ENCODE results near the gene ACOX1.

ACOX1 gene

DNA sequence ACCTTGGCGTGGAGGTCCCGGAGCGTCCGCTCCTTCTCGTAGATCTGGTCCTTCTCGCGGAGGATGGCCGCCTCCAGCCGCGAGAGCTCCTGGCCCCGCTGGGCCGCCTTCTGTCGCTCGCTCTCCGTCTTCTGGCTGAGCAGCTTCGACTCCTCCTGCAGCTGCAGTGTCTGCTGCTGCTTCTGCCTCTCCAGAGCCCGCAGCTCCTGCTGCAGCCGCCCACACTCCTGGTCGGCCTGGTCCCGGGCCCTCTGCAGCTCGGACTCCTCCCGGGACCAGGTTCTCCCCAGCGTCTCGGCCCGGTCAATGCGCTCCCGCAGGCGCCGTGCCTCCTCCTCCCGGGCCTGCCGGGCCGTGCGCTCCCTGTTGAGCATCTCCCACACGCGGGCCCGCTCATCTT is 29.2 kb upstream of the ACOX1 start:
- DNase-seq, result no peak

GRCh38 chr17:76007850-76008165 is 28.8 kb upstream of the ACOX1 start:
- no peak for DNase-seq

- no peak for DNase-seq
These were observed 28.3 kb upstream of the ACOX1 start for GRCh38 chr17:76007131-76007849.

DNA sequence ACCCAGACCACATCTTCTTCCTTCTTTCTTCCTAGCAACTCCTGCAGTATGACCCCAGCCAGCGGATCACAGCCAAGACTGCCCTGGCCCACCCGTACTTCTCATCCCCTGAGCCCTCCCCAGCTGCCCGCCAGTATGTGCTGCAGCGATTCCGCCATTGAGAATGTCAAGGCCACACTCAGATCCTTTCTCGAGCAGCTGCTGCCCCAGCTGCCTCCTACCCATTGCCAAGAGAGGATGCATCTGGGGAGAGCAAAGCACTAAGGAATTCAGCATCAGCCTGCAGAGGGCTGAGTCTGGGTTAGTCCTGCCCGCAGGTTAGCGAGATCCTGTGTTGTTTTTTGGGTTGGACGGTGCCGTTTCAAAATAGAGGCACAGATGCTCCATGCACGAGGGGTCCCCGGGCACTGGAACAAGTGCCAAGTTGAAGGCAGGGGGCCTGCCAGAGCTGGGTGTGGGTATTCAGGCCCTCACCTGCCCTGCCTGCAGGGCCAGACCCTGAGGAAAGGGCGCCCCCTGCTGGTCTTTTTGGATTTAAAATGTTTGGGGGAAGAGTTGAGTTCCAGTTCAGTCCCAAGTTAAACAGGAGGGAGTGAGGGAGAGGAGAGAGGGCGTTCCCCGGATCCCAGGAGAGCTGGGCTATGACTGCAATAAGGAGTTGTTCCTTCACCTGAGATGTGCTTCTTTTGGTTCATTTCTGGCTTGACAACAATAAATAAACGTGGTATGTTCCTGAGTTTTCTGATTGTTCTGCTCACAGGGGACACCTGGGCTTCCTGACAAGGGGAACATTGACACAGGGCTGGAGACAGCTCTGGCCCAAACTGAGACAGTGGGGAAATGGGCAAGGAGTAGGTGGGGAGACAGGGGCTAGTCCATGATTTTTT is 26.5 kb upstream of the ACOX1 start:
- peak; percentile 79 for DNase-seq

DNA sequence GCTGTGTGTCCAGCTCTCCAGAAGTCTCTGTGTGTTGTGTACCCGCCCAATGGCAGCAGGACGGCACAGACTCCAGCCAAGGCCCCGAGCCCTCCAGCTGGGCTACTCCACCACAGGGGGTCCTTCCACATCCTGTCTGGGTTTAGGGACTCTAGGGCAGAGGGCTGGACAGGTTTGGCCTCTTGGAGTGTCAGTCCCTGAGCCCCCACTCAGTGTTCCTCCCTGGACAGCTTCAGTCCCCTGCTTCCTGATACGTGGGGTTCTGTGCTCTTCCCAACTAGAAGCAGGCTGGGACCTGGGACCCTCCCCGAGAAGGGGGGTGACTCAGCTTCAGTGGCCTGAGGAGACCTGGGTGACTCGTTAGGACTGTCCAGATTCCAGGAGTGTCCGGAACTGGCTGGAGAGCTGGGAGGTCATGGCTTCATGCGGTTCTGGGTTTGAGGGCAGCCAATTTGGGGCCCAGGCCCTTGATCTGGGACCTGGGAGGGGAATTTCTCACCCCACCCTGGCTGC is 25.8 kb upstream of the ACOX1 start:
- no peak for DNase-seq

GRCh38 chr17:76003915-76004314 is 24.9 kb upstream of the ACOX1 start:
- DNase-seq, result no peak

DNA sequence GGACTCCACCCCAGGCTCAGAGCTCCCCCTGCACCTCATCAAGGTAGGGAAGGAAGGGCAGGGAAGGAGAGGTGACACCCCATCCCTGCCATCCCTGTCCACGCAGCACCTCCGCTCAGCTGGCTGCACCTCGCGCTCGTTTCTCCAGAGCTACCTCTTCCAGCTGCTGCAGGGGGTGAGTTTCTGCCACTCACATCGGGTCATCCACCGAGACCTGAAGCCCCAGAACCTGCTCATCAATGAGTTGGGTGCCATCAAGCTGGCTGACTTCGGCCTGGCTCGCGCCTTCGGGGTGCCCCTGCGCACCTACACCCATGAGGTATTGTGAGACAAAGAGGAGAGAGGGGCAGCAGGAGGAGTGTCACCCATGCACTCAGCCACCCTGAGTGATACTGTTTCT is 23.1 kb upstream of the ACOX1 start:
- DNase-seq, result no peak

GRCh38 chr17:76000755-76001521 is 22.0 kb upstream of the ACOX1 start, which contains the start of gene CDK3:
TSS of gene CDK3 (plus strand) at chr17:76000855. CDS start at chr17:76001426, 571 bp downstream.
- DNase-seq, result no peak

- DNase-seq, result peak; percentile 68
These were observed 21.2 kb upstream of the ACOX1 start for GRCh38 chr17:76000016-76000754.

DNA sequence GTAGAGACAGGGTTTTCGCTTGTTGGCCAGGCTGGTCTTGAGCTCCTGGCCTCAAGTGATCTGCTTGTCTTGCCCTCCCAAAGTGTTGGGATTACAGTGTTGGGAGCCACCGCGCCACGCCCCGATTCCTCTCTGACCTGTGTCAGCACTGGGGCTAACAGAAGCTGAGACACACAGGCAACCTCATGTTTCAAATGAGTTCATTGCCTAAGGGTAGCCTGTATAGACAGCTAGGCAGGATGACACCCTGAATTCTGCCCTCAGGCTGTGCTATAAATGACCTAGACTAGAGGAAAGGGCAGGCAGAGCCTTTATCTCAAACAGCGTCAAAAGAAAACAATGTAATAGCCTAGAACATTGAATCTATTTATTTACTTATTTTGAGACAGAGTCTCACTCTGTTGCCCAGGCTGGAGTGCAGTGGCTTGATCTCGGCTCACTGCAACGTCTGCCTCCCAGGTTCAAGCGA is 19.4 kb upstream of the ACOX1 start:
- no peak for DNase-seq

DNA sequence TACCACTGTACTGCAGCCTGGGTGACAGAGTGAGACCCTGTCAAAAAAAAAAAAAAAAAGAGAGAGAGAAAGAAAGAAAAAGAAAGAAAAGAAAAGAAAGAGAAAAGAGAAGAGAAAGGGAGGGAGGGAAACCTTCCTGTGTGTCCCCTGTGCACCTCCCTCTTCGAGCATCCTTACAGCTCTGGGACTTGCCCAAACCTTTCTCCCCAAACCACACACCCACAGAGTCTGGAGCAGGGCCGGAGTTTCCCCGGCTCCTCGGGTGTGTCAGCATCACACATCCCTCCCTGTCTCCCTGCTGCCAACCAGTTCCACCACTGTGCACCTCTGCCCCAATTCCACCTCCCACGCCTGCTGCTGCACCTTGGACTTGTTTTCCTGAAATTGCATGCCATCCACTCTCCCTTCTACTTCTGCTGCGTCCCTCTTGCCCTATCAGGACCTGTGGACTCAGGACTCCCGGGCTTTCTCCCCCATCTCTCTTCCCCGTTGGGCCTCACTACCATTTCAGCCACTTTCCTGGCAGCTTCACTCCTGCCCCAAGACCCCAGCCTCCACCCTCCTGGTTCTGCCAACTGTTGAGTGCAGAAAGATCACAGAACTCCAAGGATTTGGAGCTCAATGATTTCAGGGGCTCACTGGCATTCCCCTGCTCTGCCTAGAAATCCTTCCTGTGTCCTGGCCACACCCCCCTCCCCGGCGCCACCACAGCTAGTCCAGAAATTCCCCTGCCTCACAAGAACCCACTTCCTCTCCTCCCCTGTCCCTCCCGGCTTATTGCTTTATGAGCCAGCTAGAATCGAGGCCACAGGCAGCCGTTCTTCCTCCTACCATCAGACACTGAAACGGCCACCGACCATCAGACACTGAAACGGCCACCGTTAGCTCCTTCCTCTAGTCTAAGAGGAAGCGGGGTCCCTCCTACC is 18.0 kb upstream of the ACOX1 start:
- no peak for DNase-seq

GRCh38 chr17:75995385-75995925 is 16.5 kb upstream of the ACOX1 start:
- no peak for DNase-seq

GRCh38 chr17:75994802-75995370 is 15.9 kb upstream of the ACOX1 start:
- DNase-seq, result no peak

- no peak for DNase-seq
These were observed 12.4 kb upstream of the ACOX1 start for GRCh38 chr17:75991396-75991795.

- DNase-seq, result no peak
These were observed 8.1 kb upstream of the ACOX1 start for GRCh38 chr17:75987041-75987440.

DNA sequence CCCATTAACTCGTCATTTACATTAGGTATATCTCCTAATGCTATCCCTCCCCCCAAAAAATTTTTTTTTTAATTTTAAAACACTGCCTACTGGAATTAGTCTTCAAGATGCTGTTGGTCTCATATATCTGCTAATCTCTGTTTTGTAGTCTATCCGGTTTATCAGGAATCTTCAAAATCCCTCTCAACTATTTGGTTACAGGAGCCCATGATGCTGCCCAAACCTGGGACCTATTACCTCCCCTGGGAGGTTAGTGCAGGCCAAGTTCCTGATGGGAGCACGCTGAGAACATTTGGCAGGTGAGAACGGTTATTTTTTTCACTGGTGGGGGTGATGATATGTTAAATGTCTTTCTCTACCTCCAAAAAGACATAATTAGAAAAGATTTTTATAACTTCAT is 7.0 kb upstream of the ACOX1 start:
- DNase-seq, result no peak

- no peak for DNase-seq
These were observed 4.7 kb upstream of the ACOX1 start for GRCh38 chr17:75983501-75984181.

DNA sequence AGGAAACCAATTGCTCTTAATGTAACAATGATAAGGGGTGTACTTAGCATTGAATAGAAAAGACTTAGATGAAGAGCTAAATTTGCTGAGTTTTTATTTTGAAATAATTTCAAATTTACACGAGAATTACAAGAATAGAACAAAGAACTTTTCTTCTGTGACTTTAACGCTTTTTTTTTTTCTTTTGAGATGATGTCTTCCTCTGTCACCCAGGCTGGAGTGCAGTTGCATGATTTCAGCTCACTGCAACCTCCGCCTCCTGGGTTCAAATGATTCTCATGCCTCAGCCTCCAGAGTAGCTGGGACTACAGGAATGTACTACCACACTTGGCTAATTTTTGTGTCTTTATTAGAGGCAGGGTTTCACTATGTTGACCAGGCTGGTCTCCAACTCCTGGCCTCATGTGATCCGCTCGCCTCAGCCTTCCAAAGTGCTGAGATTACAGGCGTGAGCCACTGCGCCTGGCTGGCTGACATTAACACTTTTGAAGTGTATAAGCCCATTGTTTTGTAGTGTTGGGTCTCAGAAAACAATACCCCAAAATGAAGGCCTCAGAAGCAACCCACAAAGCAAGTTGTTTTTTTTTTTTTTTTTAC is 2.2 kb upstream of the ACOX1 start:
- DNase-seq, result no peak

DNA sequence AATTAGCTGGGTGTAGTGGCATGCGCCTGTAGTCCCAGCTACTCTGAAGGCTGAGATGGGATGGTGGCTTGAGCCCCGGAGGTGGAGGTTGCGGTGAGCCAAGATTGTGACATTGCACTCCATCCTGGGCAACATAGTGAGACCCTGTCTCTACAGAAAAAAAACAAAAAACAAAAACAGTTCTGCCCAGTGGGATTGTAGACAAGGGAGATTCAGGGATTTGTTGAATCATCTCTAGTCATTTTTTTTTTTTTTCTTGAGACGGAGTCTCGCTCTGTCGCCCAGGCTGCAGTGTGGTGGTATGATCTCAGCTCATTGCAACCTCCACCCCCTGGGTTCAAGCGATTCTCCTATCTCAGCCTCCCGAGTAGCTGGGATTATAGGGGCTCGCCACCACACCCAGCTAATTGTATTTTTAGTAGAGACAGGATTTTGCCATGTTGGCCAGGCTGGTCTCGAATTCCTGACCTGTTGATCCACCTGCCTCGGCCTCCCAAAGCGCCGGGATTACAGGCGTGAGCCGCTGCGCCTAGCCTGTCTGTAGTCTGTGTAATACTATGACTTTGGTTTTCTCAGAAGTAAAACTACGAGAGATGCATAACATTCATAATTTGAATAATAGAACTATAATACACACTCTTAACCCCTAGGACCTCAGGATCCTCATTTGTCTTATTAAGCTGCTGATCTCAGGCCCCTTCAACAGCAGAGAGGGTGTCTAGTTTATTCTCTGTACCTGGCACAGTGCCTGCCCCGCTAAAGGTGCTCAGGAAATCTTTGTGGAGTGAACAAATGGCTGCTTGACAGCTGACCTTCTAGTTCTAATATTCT is 1.4 kb upstream of the ACOX1 start:
- no peak for DNase-seq

Measured in stimulated activated CD4-positive, alpha-beta T cell treated with anti-CD3 and anti-CD28 coated beads, Interleukin-1b, Interleukin-23, amount 100 ng/mL, for 48 hours (primary cell).